HPDE6-E6E7 (cell line): ENCODE measurements around the gene MYRFL.

ENCODE experiments used
- DNase-seq: peaks from one replicate; pipeline ENCODE4 v3.0.0; 2011; ENCODE audit warnings: missing footprints; ENCODE audit errors: extremely low spot score

The MYRFL gene

GRCh38 chr12:69897744-69898143 is 72.7 kb downstream of the MYRFL start:
- DNase-seq, result peak; percentile 63

- DNase-seq, result no peak
Measured at GRCh38 chr12:69898236-69898635, 73.2 kb downstream of the MYRFL start.

GRCh38 chr12:69900720-69901131 is 75.7 kb downstream of the MYRFL start:
- peak; percentile 27 for DNase-seq

- no peak for DNase-seq
Measured at GRCh38 chr12:69901221-69901905, 76.3 kb downstream of the MYRFL start.

DNA sequence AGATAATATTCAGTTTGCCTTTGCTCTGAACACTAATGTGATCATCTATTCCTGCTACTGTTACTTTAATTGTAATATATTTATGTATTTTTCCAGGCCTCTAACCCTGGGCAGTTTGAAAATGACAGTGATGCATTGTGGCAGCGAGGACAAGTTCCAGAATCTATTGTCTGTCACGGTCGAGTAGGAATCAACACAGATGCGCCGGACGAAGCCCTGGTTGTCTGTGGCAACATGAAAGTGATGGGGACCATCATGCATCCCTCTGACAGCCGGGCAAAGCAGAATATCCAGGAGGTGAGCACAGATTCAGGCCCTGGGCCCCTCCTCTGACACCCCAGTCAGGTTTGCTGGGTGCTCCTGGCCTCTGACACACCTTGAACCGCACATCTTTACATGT is 78.5 kb downstream of the MYRFL start:
- no peak for DNase-seq

DNA sequence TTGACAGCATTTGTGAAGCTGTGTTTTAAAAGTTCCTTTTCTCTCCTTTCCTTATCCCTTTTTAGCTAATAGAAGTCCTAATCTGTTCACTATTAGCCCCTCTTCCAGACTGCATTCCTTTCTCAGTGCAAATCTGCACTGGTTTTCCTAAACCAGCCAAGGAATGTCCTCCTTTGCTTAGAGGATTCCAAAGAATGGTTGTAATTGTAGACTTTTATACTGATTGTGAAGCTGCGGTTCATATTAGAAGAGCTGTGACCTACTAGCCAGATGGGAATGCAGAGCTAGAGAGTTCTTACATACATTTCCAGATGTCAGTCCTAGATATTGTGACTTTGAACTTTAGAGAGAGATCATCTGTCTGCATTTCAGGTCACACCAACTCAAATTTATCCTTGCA is 79.8 kb downstream of the MYRFL start:
- DNase-seq, result no peak

DNA sequence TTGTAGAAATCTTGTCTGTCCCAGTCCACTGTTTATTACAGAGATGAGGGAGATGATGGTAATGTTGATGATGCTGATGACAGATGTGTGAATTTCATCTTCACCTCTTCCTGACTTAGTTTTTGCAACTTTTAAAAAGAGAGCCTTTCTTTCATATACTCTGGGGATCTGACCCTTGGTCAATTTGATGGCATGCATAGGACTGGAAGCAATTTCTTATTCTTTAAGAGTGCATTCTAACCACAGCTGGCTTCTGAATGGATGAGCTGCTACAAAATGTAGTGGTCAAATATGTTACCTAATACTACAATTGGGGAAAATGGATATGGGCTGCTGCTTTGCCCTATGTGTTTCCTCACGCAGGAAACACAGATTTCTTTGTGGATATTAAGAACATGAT is 80.8 kb downstream of the MYRFL start:
- DNase-seq, result no peak

DNA sequence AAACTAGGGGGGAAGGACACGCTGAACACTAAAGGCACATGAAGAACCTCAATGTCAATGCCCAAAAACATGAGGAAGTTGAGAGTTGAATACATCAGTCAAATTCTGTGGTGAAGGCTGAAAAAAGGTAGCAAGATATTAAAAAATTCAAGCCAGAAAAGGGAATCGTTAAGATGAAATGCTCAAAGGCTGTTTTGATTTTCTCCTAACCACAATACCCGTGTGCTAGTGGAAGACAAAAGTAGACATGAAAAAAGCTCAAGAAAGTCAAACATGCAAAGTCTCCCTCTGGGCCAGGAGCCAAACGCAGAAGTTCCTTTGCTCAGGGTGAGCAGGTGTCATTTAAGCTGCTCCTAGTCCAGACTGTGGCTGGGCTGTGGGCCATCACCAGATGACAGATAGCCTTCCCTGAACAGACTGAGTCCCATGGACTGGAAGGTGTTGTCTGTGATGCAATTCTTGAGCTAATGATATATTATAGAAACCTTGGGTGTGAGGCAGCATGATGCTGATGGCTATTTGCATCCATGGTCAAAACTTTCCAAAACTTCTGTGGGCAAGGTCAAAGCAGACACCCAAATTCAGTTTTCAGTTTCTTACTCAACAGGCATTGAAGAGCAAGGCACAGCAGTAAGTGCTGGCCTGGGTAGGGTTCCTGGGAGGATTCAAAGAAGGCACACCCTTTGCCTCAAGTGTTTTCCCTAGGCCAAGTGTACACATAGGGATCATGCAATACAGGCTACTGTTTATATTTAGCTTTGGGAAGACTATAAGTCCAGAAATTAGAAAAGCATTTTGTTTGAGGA is 81.6 kb downstream of the MYRFL start:
- DNase-seq, result no peak

DNA sequence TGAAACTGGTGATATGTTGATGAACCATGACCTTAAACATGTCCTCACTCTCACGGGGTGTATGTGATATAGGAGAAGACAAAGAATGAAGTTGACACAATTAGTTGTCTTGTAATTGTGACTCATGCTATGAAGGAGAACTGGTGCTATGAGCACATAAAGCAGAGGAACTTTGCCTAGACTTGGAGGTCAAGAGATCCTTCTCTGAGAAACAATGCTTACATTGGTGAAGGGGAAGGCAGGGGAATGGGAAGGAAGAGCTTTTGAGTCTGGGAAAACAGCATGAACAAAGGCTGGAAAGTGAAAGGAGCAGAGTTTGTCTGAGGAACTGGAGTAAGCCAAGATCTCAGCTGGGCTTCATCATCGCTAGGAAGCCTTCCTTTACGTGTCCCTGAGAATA is 83.2 kb downstream of the MYRFL start:
- DNase-seq, result no peak

GRCh38 chr12:69910694-69911093 is 85.7 kb downstream of the MYRFL start:
- no peak for DNase-seq

DNA sequence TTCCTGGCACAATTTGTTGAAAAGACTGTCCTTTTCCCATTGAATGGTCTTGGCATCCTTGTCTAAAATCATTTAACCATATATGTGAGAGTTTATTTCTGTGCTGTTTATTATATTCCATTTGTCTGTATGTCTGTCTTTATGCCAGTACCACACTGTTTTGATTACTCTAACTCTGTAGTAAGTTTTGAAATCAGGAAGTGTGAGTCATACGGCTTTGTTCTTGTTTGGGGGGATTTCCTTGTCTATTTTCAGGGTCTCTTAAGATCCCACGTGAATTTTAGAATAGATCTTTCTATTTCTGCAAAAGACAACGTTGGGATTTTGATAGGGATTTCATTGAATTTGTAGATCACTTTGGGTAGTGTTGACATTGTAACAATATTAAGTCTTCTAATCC is 88.5 kb downstream of the MYRFL start:
- DNase-seq, result no peak

DNA sequence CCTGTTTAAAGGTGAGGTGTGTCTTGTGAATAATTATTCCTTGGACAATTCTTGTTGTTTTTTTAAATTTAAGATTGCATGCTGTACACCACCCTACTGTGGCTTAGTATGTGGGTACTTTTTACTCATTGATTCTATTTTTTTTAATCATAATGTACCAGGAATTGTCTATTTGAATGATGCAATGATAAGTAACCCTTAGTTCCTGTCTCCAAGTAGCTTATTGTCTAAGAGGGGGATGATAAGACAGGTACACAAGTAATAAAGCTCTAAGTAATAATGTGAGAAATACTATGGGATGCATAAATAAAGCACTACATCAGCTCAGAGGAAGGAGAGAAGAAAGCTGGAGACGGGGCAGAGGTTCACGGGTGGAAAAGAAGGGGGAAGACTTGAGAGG is 90.9 kb downstream of the MYRFL start:
- DNase-seq, result no peak

DNA sequence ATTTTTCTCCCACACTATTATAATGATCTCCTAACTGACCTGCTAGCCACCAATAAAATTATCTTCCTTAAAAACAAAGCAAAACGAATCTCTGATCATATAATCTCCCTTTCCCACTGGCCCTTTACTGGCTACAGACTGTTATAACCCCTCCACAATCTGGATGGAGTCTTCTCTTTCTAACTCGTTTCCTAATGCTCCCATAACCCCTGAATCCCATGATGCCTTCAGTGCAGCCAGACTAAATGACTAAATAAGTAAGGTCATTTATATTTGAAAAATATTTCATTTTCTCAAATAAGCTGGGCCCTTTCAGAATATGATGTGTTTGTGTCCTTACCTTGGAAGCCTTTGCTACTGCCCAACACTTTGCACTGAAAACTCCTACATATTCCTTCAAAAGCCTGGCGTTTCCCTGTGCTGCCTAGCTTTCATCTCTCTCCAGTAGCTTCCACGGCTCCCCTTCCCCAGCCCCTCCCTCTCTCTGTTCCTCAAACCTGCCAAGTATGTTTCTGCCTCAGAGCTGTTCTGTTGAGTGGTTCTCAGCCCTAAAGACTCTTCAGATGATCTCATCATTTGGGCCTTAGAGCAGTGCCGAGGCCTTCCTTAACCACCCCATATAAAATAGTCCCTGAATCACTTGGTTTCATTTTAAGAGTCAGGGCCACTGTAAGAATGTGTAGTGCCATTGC is 91.7 kb downstream of the MYRFL start:
- DNase-seq, result no peak

GRCh38 chr12:69918287-69918686 is 93.3 kb downstream of the MYRFL start:
- DNase-seq, result no peak

- DNase-seq, result no peak
Measured at GRCh38 chr12:69919495-69919894, 94.5 kb downstream of the MYRFL start.

DNA sequence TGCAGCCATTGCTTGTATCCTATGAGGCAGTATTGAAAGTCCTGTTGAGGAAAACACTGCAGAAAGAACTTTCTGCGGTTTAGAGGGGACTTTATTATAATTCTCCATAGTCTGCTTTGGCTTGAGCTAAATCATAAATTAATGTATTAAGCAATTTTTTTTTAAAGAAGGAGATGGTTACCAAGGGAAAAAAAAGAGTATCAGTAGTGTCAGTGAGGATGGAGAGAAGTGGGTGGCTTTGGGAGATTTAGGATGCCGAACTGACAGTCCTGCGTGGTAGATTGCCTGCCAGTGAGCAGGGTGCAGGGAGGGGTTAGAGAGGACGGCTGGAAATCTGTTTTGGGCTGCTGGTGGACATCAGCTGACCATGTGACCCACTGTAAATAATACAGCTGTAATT is 96.8 kb downstream of the MYRFL start:
- no peak for DNase-seq

DNA sequence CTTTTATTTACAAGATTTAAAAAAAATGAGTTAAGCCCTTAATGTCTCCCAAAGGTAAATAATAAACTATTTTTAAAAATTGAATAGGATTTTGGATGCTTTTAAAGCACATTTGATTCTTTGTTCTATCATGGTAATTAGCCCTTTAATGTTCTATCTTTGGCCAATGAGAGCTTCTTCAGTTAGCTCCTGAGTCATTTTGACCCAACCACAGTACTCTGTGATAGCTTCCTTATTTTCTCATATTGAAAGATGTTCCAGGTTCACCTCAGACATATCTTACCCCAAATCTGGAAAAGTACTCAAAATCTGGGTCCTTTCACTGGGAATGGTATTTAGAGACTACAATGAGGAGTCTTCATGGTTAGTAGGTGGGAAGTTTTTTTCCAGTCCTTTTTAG is 98.0 kb downstream of the MYRFL start:
- no peak for DNase-seq

DNA sequence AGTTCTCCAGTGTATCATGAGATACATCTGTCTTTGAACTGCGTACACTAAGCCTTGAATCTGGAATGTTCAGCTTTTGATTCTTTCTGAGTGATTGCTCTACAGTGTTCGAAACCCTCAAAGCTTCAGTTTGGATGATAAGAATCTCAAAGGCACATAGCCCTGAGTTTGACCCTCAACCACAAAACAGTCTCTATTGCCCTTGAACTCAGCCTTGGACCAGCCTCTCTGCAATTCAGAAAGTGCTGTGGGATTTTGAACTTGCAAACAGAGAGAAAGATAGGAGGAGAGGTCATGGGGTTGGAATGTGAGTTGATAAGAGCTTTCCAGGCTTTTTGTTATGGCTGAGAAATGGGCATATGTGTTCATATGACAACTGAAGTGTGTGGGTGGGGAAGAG is 100.3 kb downstream of the MYRFL start:
- DNase-seq, result no peak

- no peak for DNase-seq
Measured at GRCh38 chr12:69927164-69927563, 102.1 kb downstream of the MYRFL start.

DNA sequence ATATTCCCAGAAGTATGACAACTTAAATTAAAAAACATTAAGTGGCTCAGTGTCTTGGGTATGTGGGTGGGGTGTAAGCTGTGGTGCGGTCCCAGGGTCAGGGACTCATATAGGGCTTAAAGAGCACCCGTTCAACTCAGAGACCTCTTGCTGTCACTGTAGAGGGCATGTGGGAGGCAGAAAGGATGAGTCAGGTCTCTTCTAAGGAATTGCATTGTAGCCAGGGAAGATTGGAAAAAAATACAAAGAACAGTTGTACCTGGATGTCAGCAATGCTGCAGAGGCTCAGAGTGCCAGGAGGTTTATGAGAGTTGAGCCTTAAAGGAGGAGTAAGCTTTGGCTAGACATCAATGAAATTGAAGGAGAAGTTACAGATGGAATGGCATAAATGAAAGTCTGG is 104.1 kb downstream of the MYRFL start:
- DNase-seq, result no peak

- no peak for DNase-seq
Measured at GRCh38 chr12:69929531-69929930, 104.5 kb downstream of the MYRFL start.

- no peak for DNase-seq
Measured at GRCh38 chr12:69931569-69931968, 106.5 kb downstream of the MYRFL start.

DNA sequence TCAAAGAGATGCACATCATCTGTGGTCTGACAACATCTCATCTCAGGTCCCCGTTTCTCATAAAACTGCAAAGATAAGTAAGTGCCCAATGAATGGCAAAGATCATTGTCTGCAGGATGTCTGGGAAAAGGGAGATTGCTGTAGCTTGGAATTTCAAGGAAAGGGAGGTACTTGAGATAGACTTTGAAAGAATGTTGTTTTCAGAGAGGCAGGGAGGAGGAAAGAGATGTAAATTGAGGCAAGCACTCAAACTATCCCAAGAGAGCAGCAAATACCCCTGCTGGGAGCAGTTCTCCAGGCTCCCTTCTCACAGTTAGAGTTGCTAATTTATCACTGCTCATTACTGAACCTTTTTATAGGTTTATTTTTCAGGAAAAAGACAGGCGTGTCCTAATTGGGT is 107.1 kb downstream of the MYRFL start:
- DNase-seq, result no peak
